ENCODE measurements around the gene SERPING1. TPM values are rescaled to one million over a fixed set of nuclear protein-coding genes. Genes with fewer than 3 reads are reported as not detected.

The SERPING1 gene
- total RNA-seq, 1 donor from 2014 or later: 23.5 TPM

GRCh38 chr11:57597916-57598830 is 688 bp downstream of the SERPING1 start:
- peak; percentile 75 for DNase-seq

- peak; percentile 40 for DNase-seq
Observed at GRCh38 chr11:57598831-57599155, 1.3 kb downstream of the SERPING1 start.

GRCh38 chr11:57599381-57599780 is 1.9 kb downstream of the SERPING1 start:
- no peak for DNase-seq

- DNase-seq: no peak
Observed at GRCh38 chr11:57601297-57601696, 3.8 kb downstream of the SERPING1 start.

- DNase-seq: no peak
Observed at GRCh38 chr11:57604296-57605027, 7.0 kb downstream of the SERPING1 start.

- no peak for DNase-seq
Observed at GRCh38 chr11:57605028-57605420, 7.5 kb downstream of the SERPING1 start.

GRCh38 chr11:57610170-57610569 is 12.7 kb downstream of the SERPING1 start:
- DNase-seq: no peak

GRCh38 chr11:57614234-57614772 is 16.8 kb downstream of the SERPING1 start:
- DNase-seq: no peak

- DNase-seq: no peak
Observed at GRCh38 chr11:57615308-57615707, 17.8 kb downstream of the SERPING1 start.

GRCh38 chr11:57616595-57616994 is 19.1 kb downstream of the SERPING1 start:
- no peak for DNase-seq

GRCh38 chr11:57618438-57618837 is 21.0 kb downstream of the SERPING1 start:
- DNase-seq: no peak

GRCh38 chr11:57619331-57619730 is 21.8 kb downstream of the SERPING1 start:
- no peak for DNase-seq

- no peak for DNase-seq
Observed at GRCh38 chr11:57620467-57620866, 23.0 kb downstream of the SERPING1 start.

GRCh38 chr11:57622263-57622662 is 24.8 kb downstream of the SERPING1 start:
- no peak for DNase-seq

- no peak for DNase-seq
Observed at GRCh38 chr11:57624864-57625263, 27.4 kb downstream of the SERPING1 start.

GRCh38 chr11:57626895-57627294 is 29.4 kb downstream of the SERPING1 start:
- DNase-seq: no peak

GRCh38 chr11:57630171-57630570 is 32.7 kb downstream of the SERPING1 start:
- DNase-seq: no peak

- DNase-seq: no peak
Observed at GRCh38 chr11:57632116-57632515, 34.6 kb downstream of the SERPING1 start.

- no peak for DNase-seq
Observed at GRCh38 chr11:57633394-57634070, 36.0 kb downstream of the SERPING1 start.

GRCh38 chr11:57634311-57634710 is 36.8 kb downstream of the SERPING1 start:
- no peak for DNase-seq

- no peak for DNase-seq
Observed at GRCh38 chr11:57635246-57635645, 37.8 kb downstream of the SERPING1 start.

GRCh38 chr11:57637626-57638004 is 40.1 kb downstream of the SERPING1 start:
- no peak for DNase-seq

Measured in skin of body (tissue), 2 donors.